GM21619 (cell line): Measurements from ENCODE around the gene EYA4.

ENCODE experiments used
- ATAC-seq: cut with Tn5 transposase; IDR thresholded peaks from one replicate; pipeline ENCODE4 v1.9.1; 2021; ENCODE audit not compliant: unreplicated experiment

EYA4 gene

GRCh38 chr6:133277900-133278545 lies 36.9 kb downstream of the EYA4 start:
- no peak for ATAC-seq

DNA sequence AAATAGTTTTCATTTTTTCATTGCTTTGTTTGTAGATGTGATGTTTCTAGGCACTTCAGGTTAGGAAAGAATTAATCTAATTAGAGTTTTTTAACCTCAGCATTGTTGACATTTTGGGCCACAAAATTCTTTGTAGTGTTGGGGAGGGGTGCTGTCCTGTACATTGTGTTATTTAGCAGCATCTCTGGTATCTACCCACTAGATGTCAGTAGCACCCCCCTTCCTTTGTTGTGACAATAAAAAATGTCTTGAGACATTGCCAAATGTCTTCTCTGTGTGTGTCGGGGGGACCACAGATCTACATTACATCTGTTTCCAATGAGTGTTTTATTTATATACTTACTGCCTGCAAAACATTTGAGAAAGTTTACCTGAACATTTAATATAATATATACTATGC lies 45.6 kb downstream of the EYA4 start:
- no peak for ATAC-seq

DNA sequence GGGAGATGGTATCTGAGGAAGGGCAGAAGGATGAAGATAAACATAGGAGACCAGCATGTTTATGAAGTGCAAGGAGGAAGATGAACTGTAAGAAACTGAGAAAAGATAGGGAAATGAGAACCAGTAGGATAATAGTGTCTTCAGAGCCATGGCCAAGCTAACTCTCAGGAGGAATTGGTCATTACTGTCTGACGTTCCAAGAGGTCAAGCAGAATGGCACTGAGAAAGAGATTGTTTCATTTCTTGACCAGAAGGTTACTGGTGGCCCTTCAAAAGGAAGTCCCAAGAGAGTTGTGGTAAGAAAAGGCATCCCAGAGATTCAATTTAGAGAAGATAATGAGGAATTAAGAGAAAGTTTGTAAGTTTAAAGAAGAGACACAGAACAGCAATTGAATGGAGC lies 47.5 kb downstream of the EYA4 start:
- no peak for ATAC-seq

DNA sequence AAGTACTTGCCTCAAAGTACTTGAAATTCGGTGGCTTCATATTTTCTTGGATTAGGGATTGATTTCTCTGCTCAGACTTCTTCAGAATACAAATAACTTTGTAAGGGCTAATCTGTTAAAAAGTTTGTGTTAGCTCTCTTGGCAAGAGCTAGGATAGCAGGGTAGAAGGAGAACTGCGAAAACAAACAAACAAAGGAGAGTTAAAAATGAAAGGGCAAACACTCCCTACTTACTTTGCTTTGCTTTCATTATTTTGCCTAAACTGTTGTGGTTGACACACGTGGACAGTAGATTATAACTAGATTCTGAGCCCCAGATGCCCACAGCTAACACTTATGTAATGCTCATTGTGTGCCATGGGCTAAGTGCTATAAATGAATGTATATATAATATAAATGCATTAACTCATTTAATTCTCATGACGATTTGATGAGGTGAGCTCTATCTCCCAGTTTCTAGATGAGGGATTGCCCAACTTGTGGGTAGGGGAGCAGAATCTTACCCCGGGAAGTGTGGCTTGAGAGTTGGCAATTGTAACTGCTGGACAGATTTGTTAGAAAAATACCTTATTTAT lies 48.7 kb downstream of the EYA4 start:
- no peak for ATAC-seq

DNA sequence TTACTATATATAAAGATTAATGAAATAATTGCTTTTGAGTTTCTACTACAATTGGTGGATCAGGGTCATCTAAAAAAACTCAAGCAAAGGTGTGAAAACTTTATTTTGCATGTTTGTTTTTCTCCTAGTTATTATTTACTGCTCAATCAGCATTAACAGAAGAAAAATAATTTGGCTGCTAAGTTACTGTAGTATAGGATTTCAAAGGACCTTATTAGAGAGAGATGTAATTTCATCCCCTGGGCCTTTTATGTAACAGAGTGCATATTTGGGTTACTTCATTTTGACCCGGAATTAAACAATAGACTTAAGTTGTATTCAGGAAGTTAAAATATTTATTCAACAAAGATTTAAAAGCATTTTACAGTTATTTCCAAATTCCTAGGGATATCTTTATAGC lies 49.8 kb downstream of the EYA4 start:
- no peak for ATAC-seq

- ATAC-seq: no peak
Observed at GRCh38 chr6:133291671-133292070, 50.5 kb downstream of the EYA4 start.

- no peak for ATAC-seq
Observed at GRCh38 chr6:133297657-133298056, 56.5 kb downstream of the EYA4 start.

DNA sequence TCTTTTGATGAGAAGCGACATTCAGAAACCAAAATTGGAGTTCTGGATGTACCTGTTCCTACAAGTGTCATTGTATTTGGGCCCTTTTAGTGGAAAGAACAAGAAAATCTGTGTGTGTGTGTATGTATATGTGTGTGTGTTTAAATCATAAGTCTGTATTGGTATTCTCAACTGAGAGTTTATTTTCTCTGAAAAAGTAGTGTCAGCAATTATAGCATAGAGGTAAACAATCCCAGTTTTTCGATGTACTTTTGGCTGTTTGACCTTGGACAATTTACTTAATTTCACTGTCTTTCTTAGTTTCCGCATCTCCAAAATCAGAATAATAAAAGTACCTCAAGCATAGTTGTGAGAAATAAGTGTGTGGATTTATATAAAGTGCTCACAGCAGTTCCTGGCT lies 57.2 kb downstream of the EYA4 start:
- no peak for ATAC-seq

DNA sequence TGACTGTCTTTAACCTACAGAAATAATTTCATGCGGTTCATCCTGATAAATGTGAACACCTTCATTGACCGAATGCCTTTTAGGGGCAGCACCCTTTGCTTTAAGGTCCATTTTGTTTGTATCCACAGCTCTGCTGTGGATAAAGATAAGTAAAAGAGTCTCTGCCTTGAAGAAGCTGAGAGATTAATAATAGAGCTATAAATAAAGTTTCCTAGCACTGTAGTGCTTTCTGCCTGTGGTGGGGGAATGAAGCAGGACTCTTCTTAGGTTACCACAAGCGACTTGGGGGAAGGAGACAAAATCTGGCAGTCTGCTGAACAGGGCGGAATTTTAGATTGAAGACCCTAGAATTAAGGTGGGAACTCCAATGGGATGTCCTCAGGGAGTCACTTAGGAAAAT lies 57.6 kb downstream of the EYA4 start:
- no peak for ATAC-seq

- ATAC-seq: no peak
Observed at GRCh38 chr6:133300896-133301295, 59.7 kb downstream of the EYA4 start.

- no peak for ATAC-seq
Observed at GRCh38 chr6:133301835-133302234, 60.7 kb downstream of the EYA4 start.

DNA sequence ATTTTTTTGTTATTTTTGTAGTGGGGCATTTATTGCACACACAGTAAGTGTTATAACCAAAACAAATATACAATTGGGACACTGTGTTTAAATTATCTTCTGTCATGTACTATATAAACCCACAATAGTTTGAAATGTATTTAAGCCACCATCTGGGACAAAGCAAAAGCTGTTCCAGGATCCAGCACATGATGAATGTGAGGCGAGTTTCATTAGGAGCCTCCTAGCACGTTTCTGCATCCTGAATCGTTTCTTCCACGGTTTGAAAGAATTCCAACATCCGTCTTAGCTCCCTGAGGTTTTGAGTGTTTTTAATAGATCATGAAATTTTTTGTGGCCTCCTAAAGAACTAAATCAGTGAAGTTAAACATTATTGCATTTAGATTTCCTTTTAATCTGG lies 65.8 kb downstream of the EYA4 start:
- no peak for ATAC-seq

GRCh38 chr6:133309579-133309978 lies 68.4 kb downstream of the EYA4 start:
- no peak for ATAC-seq

DNA sequence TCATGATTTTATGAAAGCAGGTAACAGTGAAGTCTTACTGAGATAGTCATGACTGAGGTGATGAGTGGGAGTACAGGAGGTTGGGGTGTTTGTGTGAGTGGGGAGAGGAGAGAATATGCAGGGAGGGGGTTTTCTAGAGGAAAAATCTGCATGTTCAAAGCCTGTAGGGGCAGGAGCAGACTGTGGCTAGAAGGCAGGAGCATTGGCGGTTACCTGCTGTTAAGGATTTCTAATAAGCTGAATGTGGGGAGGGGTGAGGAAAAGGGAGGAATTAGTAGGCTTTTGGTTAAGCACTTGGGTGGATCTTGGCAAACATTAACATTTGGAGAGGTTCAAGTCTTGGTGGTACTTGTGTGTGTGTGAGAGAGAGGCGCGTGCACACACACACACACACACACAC lies 70.8 kb downstream of the EYA4 start:
- ATAC-seq: no peak

- no peak for ATAC-seq
Observed at GRCh38 chr6:133313068-133313467, 71.9 kb downstream of the EYA4 start.

GRCh38 chr6:133314947-133315346 lies 73.8 kb downstream of the EYA4 start:
- no peak for ATAC-seq

- no peak for ATAC-seq
Observed at GRCh38 chr6:133315811-133316210, 74.7 kb downstream of the EYA4 start.

DNA sequence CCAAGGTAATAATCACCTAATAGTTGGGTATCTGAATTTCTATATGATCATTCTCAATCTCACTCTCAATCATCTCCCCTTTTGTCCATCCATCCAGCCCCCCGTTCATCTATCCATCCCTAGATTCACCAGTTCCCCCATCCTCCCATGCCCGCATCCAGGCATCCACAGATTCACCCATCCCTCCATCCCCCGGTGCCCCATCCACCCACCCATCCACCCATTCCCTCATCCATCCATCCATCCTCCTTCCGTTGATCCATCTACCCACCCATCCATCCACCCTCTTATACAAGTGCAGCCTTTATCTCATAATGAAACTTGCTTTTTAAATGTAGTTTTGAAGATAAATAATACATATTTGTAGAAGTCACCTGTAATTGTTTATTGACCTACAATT lies 76.5 kb downstream of the EYA4 start:
- no peak for ATAC-seq

DNA sequence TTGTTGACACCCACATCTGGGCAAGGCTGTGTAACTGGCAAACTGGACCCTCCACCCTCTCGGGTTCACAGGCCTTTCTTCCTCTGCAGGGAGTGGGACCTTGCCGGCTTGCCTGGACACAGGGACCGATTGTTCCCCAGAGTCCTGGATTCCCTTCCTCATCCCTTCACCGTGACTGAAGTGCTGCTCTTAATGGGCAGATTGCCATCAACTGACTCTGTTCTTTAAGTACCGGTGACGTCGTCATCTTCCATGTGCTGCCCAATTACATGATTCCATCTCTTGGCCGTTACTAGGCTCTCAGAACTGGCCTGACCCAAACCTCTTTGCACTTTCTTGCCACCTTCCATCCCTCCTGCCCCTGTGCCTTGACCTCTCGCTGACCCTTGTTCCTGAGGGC lies 85.4 kb downstream of the EYA4 start:
- no peak for ATAC-seq

DNA sequence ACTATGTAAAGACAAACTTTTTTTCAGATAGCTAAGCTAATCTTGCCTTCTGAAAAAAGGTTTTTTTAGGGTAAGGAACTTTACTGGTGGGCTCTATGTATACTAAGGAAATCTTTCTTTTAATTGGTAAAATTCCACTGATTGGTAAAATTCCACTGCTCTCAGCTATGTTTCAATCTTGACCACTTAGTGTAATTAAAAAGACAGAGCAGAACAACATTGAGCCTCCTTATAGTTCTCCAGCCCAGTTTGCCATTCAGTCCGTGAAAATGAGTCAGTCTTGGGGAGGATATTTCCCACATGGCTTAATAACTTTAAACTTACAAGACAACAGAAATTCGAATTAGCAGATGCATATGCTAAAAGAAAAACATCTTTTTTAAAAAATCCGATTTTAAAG lies 92.7 kb downstream of the EYA4 start:
- ATAC-seq: no peak

GRCh38 chr6:133337308-133337707 lies 96.2 kb downstream of the EYA4 start:
- ATAC-seq: no peak

- no peak for ATAC-seq
Observed at GRCh38 chr6:133339543-133340384, 98.6 kb downstream of the EYA4 start.
